Stomach (tissue), 9 donors: ENCODE measurements around the gene PRR12. TPM values are rescaled to one million over a fixed set of nuclear protein-coding genes. Genes with fewer than 3 reads are reported as not detected.

Experiments
- DNase-seq, 2 donors: peaks; one replicate each; pipeline versions ENCODE4 v3.0.0 to v3.0.0-alpha.2; 2013 to 2019
- H3K27ac ChIP-seq, 5 donors: fragments of 200-600 bp in 4 of 5; sonication (generic) in 4 of 5; one replicate each; pipeline ENCODE4 v1.5.1; 2013 to 2019; ENCODE audit warnings: mild to moderate bottlenecking in 1 of 5, moderate library complexity in 1 of 5
- H3K27me3 ChIP-seq, 3 donors: fragments of 200-600 bp; sonication (generic); one replicate each; pipeline ENCODE4 v1.5.1; 2017 to 2019; ENCODE audit warnings: mixed run types in 1 of 3
- H3K36me3 ChIP-seq, 4 donors: fragments of 200-600 bp; sonication (generic); 1 replicate in 3 of 4; 2 replicates in 1 of 4; pipeline ENCODE4 v1.5.1; 2016 to 2019
- H3K4me1 ChIP-seq, 4 donors: fragments of 200-600 bp; sonication (generic); one replicate each; pipeline ENCODE4 v1.5.1; 2016 to 2019
- H3K4me3 ChIP-seq, 4 donors: fragments of 200-600 bp; sonication (generic) in 3 of 4; one replicate each; pipeline ENCODE4 v1.5.1; 2016 to 2019; ENCODE audit warnings: mild to moderate bottlenecking in 1 of 4
- H3K9me3 ChIP-seq, 4 donors: fragments of 200-600 bp; sonication (generic); one replicate each; pipeline ENCODE4 v1.5.1; 2016 to 2019
- EP300 ChIP-seq: sonication (generic); formaldehyde crosslinking; IDR thresholded peaks from one replicate; pipeline ENCODE4 v1.6.1; 2017; ENCODE audit warnings: antibody characterized with exemption
- POLR2A ChIP-seq, 4 donors: fragments of 450-650 bp; IDR thresholded peaks; one replicate each; pipeline ENCODE4 v1.6.1; 2016; ENCODE audit warnings: antibody characterized with exemption in 4 of 4, control low read depth in 2 of 4, mild to moderate bottlenecking in 1 of 4, moderate library complexity in 1 of 4
- POLR2AphosphoS5 ChIP-seq, 3 donors: sonication (generic); formaldehyde crosslinking; IDR thresholded peaks; one replicate each; pipeline ENCODE4 v1.6.1; 2016; ENCODE audit warnings: antibody characterized with exemption in 3 of 3
- WGBS, 5 donors: extraction: QIAGEN DNeasy Blood & Tissue Kit in 3 of 5; methylation state at CpG; one replicate each; pipeline versions ENCODE4 v1.1.5 to v1.1.7; 2013 to 2018; 5-methylcytosine and 5-hydroxymethylcytosine counted together
- intact Hi-C: fragments of 100-400 bp; cut with DNase I; formaldehyde crosslinking; loops from one replicate; pipeline ENCODE4 v1.15.1; 2023; ENCODE audit warnings: low total_unique reads
- polyA plus RNA-seq, 3 donors: library from polyadenylated mRNA; stranded (reverse); fragments of 200-250 nt; gene quantifications; one replicate each; pipeline ENCODE4 v1.2.3, GENCODE V29; 2013
- total RNA-seq, 5 donors: library from RNA; depleted of rRNA; stranded (reverse); fragments of >200 nt; gene quantifications; one replicate each; pipeline versions ENCODE4 v1.1.0 to v1.2.3, GENCODE V29; 2014 to 2016
- TF ChIP-seq, protein P1 (sequence below), 7 experiments: fragments of 450-650 bp in 4 of 7; fragments of 200-600 bp in 3 of 7; sonication (generic) in 3 of 7; IDR thresholded peaks; one replicate each; pipeline ENCODE4 v1.5.1; 2016 to 2019; ENCODE audit warnings: antibody characterized with exemption in 7 of 7, control low read depth in 2 of 7, mild to moderate bottlenecking in 1 of 7
- donor health status: healthy with polysubstance abuse.
- donor health status: Bipolar disorder and iron deficiency.
- donor health status: healthy.

The PRR12 gene
- total and polyA plus RNA-seq, 8 donors = 3.1 to 88.3 (median 11.0) TPM

DNA sequence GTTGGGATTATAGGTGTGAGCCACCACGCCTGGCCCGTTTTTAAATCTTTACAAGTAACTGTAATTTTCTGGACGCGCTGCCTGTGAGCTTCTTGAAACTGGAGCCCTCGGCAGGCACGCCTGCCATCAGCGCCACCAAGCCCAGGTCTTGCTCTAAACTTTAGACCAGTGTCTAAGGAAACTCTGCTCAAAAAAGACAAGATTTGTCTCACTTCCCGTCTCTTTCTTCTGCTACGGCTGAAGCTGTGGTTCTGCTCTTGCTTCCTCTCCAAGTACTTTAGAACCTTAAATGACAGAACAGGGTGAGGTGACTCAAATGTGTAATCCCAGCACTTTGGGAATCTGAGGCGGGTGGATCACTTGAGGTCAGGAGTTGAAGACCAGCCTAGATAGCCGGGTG is 38.2 kb upstream of the PRR12 start:
- Histone ChIP-seq H3K4me1 (peaks cover 27 to 55% (median 47%) of the 10 kb centered on the region in 4 donors), H3K4me3 (no peak overlapping the region), H3K27me3 (no peaks in the 10 kb centered on the region), H3K27ac (peak overlapping the region; percentile 74 to 86 (median 80)), H3K9me3 (no peaks in the 10 kb centered on the region), H3K36me3 (peaks cover 15 to 35% (median 26%) of the 10 kb centered on the region in 4 donors)
- WGBS, 5 donors = 77 to 86% (median 81%) methylated on average over 11 of the region's 11 CpGs
- no peak for DNase-seq
- intact Hi-C loops = no loop called here
- TF ChIP-seq POLR2AphosphoS5 (IDR thresholded peaks at IDR 0.05) (peak in 1 of 3 donors; percentile 23), EP300 (no peak)

DNA sequence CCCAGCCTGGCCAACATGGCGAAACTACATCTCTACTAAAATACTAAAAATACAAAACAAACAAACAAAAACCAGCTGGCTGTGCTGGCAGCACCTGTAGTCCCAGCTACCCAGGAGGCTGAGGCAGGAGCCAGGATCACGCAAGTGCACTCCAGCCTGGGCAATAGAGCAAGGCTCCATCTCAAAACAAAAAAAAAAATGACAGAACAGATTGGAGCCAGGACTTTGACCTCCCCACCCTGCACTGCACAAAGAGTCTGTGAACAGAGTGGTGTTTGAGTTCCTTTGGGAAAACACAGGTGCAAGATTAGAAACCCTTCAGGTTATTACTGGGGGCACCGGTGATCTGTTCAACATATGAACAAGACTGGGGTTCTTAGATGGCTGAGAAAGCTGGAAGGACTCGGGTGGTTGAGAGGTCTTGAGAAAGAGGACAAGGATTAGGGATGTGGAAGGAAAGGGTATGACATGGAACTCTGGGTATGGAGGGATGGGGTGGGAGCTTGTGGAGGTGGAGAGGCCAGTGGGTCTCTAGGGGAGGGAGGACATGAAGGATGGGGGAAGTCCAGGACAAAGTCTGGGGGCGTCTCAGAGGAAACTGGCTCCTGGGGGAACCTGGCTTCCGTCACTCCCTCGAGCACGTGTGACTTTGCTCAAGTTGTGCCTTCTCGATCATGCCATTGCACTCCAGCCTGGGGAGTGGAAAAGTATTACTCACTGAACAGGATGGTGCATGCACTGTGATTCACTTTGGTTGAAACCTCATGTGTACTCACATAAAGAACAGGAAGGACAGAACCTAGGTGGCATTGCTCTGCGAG is 37.3 kb upstream of the PRR12 start:
- intact Hi-C loops = no loop called here
- peak overlapping the region; percentile 74 to 86 (median 80) for H3K27ac ChIP-seq
- peak; percentile 77 to 86 for DNase-seq
- no peak for TF ChIP-seq POLR2A (IDR thresholded peaks at IDR 0.05)
- TF ChIP-seq POLR2AphosphoS5 (IDR thresholded peaks at IDR 0.05) = peak in 2 of 3 donors; percentile 34 to 69
- TF ChIP-seq EP300 = no peak
- TF ChIP-seq, protein P1, sequence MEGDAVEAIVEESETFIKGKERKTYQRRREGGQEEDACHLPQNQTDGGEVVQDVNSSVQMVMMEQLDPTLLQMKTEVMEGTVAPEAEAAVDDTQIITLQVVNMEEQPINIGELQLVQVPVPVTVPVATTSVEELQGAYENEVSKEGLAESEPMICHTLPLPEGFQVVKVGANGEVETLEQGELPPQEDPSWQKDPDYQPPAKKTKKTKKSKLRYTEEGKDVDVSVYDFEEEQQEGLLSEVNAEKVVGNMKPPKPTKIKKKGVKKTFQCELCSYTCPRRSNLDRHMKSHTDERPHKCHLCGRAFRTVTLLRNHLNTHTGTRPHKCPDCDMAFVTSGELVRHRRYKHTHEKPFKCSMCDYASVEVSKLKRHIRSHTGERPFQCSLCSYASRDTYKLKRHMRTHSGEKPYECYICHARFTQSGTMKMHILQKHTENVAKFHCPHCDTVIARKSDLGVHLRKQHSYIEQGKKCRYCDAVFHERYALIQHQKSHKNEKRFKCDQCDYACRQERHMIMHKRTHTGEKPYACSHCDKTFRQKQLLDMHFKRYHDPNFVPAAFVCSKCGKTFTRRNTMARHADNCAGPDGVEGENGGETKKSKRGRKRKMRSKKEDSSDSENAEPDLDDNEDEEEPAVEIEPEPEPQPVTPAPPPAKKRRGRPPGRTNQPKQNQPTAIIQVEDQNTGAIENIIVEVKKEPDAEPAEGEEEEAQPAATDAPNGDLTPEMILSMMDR (IDR thresholded peaks at IDR 0.05) = no peak
- 25 to 44% (median 36%) methylated on average over 10 of the region's 10 CpGs for WGBS, 5 donors
- no peaks in the 10 kb centered on the region for H3K9me3 ChIP-seq
- H3K36me3 ChIP-seq = peaks cover 19 to 44% (median 35%) of the 10 kb centered on the region in 4 donors
- H3K4me3 ChIP-seq = no peak overlapping the region
- H3K4me1 ChIP-seq = peaks cover 27 to 55% (median 47%) of the 10 kb centered on the region in 4 donors
- H3K27me3 ChIP-seq = no peaks in the 10 kb centered on the region

DNA sequence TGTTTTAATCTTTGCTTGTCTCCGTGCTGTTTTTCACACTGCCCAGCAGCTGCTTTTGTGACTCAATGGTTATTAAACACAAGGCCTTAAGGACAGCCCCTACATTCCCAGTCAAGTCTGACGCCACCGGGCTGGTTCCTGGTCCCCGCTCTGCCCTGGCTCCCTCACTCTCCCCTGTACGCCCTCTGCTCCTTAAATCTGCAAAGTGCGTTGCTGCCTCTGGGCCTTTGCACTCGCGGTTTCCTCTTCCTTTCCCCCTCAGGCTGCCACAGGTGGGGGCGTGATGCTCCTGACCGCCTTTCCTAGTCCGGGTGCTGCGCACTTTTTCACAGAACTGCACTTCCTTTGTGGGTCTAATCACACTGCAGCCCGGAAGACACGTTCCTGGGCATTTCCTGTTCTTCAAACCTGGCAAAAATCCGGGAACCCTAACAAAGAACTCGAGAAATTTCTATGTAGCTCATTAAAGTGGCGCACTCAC is 36.2 kb upstream of the PRR12 start:
- no peaks in the 10 kb centered on the region for H3K27me3 ChIP-seq
- peak in 1 of 2 donors; percentile 65 for DNase-seq
- no peaks in the 10 kb centered on the region for H3K9me3 ChIP-seq
- peaks cover 27 to 56% (median 47%) of the 10 kb centered on the region in 4 donors for H3K4me1 ChIP-seq
- TF ChIP-seq POLR2AphosphoS5 (IDR thresholded peaks at IDR 0.05) (no peak), POLR2A (IDR thresholded peaks at IDR 0.05) (no peak), EP300 (no peak)
- TF ChIP-seq, protein P1 (IDR thresholded peaks at IDR 0.05) = no peak
- H3K36me3 ChIP-seq = peaks cover 30 to 55% (median 46%) of the 10 kb centered on the region in 4 donors
- H3K27ac ChIP-seq = peak overlapping the region; percentile 74 to 86 (median 80)
- no peak overlapping the region for H3K4me3 ChIP-seq
- intact Hi-C loops = no loop called here
- WGBS, 5 donors = 49 to 67% (median 63%) methylated on average over 17 of the region's 17 CpGs

DNA sequence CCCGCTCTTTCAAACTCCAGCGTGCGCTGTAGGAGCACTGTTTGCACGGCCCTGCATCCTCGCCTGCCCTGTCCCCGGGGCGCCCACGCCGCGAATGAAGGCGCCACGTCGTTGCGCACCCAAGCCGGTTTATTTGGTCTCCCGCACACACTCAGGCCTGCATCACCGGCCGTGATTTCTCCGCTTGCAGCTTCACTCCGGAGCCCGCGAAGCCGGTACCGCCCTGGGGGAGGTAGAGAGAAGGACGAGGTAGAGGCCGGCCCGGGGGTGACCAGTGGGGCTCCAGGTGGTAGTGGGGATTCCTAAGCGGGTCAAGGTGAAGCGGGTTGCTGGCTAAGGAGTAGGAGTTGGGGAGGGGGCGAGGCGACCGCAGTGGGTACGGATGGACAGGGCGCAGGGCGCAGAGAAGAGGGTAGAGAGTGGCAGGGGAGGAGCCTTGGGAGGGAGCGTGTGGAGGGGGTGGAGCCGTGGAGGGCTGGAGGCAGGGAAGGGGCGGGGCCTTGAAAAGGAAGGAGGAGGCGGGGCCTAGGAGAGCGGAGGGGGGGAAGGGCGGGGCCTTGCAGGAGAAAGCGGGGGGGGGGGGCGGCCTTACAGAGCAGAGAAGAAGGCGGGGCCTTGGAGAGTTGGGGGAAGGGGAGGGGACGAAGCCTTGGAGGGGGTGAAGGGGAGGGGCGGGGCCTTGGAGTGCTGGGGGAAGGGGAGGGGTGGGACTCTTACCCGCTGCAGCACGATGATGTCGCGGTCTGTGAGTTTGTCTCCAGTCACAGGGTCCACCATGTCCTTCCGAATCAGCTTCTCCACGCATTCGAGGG is 35.2 kb upstream of the PRR12 start:
- TF ChIP-seq POLR2A (IDR thresholded peaks at IDR 0.05) (no peak), EP300 (no peak)
- peaks cover 32 to 67% (median 53%) of the 10 kb centered on the region in 4 donors for H3K4me1 ChIP-seq
- H3K27me3 ChIP-seq = no peaks in the 10 kb centered on the region
- H3K4me3 ChIP-seq = peak overlapping the region in 2 of 4 donors; percentile 19 to 21
- DNase-seq = peak; percentile 54 to 94
- intact Hi-C loops = no loop called here
- peaks cover 35 to 64% (median 54%) of the 10 kb centered on the region in 4 donors for H3K36me3 ChIP-seq
- peak overlapping the region; percentile 15 to 86 (median 79) for H3K27ac ChIP-seq
- 67 to 86% (median 73%) methylated on average over 44 to 52 of the region's 53 CpGs for WGBS, 5 donors
- H3K9me3 ChIP-seq = no peaks in the 10 kb centered on the region
